ENCODE measurements around the gene LHPP. TPM values are rescaled to one million over a fixed set of nuclear protein-coding genes. Genes with fewer than 3 reads are reported as not detected.

LHPP gene
- total and polyA plus RNA-seq, 10 of the 15 experiments (the other 5 are each of a cell fraction or from before 2014, with no cell fraction given), result 0.79 to 9.8 (median 6.7) TPM

DNA sequence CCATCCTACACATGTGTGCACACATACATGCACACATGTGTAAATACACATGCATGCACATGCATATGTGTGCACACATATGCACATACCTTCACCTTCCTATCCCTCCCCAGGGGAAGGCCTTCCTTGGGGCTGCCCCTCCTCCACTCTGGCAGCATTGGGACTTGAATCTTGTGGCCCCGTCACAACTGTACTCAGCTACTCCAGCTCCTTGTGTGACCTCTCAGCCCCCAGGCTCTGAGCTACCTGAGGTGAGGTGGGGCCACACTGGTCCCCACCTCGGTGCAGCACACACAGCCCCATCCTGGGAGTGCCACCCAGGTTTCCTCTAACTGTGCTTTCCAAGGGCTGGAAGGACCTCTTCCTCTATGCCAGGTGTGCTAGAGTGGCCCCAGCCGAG lies 116.0 kb downstream of the LHPP start:
- CTCF ChIA-PET, result interaction anchor here (0.9 kb wide), 1 partner anchor 45 kb away, joined by 3 read pairs; no protein-coding TSS in a partner anchor
- POLR2A ChIA-PET, result no interaction called here
- Histone ChIP-seq H3K36me3 (ENCODE audit: control insufficient read depth in 2 of 2, insufficient read depth in 2 of 2, low read length in 1 of 2) (no peaks in the 10 kb centered on the region), H2AFZ (ENCODE audit: control insufficient read depth, low read depth, low read length) (no peak overlapping the region), H4K20me1 (ENCODE audit: control insufficient read depth, insufficient read depth) (no peaks in the 10 kb centered on the region), H3K27me3 (replicated peaks in 1 of 2; ENCODE audit: control insufficient read depth in 2 of 2, insufficient read depth in 2 of 2, low read length in 1 of 2) (no peaks in the 10 kb centered on the region; a peak in 1 of 4 replicates), H3K4me3 (no peak overlapping the region), H3K27ac (ENCODE audit: control insufficient read depth, insufficient read depth) (no peak overlapping the region), H3K9ac (ENCODE audit: control insufficient read depth, insufficient read depth, low read length) (no peak overlapping the region), H3K4me2 (ENCODE audit: control insufficient read depth, insufficient read depth) (no peak overlapping the region), H3K79me2 (ENCODE audit: control insufficient read depth, insufficient read depth, low read length) (no peaks in the 10 kb centered on the region), H3K9me3 (replicated peaks; ENCODE audit: control insufficient read depth, insufficient read depth, low read length) (no peaks in the 10 kb centered on the region), H3K4me1 (ENCODE audit: control insufficient read depth, insufficient read depth, low read length) (no peaks in the 10 kb centered on the region)
- TF ChIP-seq ELK1 (IDR thresholded peaks at IDR 0.05; ENCODE audit: low read depth, low read length), result no peak
- no peak for TF ChIP-seq CREB1 (IDR thresholded peaks at IDR 0.05; ENCODE audit: low read depth)
- TF ChIP-seq IRF3 (IDR thresholded peaks at IDR 0.05), result no peak
- no peak for TF ChIP-seq JUND (IDR thresholded peaks at IDR 0.05; ENCODE audit: low read depth, low read length)
- TF ChIP-seq ZNF217 (IDR thresholded peaks at IDR 0.05), result no peak
- TF ChIP-seq TCF12 (IDR thresholded peaks at IDR 0.05; ENCODE audit: low read depth, low read length), result no peak
- TF ChIP-seq MTA3 (IDR thresholded peaks at IDR 0.05; ENCODE audit: borderline replicate concordance, low read length), result no peak
- no peak for TF ChIP-seq RBBP5 (conservative IDR thresholded peaks at IDR 0.05)
- no peak for TF ChIP-seq FOS (IDR thresholded peaks at IDR 0.05; ENCODE audit: borderline replicate concordance, extremely low read depth, insufficient read length)
- no peak for TF ChIP-seq IRF4 (IDR thresholded peaks at IDR 0.05; ENCODE audit: low read depth, low read length)
- no peak for TF ChIP-seq MTA2 (IDR thresholded peaks at IDR 0.05; ENCODE audit: low read depth)
- TF ChIP-seq STAT1 (conservative IDR thresholded peaks at IDR 0.05), result no peak
- TF ChIP-seq MEF2A (IDR thresholded peaks at IDR 0.05; ENCODE audit: insufficient read depth, low read depth, low read length), result no peak
- TF ChIP-seq TCF3 (IDR thresholded peaks at IDR 0.05; ENCODE audit: borderline replicate concordance, insufficient read depth, low read depth, low read length), result no peak
- no peak for TF ChIP-seq RFX5 (IDR thresholded peaks at IDR 0.05; ENCODE audit: low read depth, low read length)
- no peak for TF ChIP-seq KAT2A (conservative IDR thresholded peaks at IDR 0.05; ENCODE audit: control insufficient read depth, low read depth, low read length)
- in situ Hi-C loops (cut with MboI) (no loop called here), intact Hi-C loops (cut with micrococcal nuclease; ENCODE audit: unreplicated experiment) (no loop called here)
- 46% methylated on average over 3 of the region's 3 CpGs for WGBS (ENCODE audit: insufficient coverage, insufficient replicate concordance, low lambda C conversion rate, missing lambda C conversion rate)
- SMC1A ChIA-PET (ENCODE audit: uncharacterized antibody, unreplicated experiment), result no interaction called here
- RAD21 ChIA-PET (ENCODE audit: unreplicated experiment), result no interaction called here
- BruUV-seq (replicated peaks), result no TSS peak
- no peak for ATAC-seq
- FAIRE-seq, result no peak
- DNase-seq (ENCODE audit: low read depth, low spot score), result no peak
